ENCODE data around the gene AP5B1.

GRCh38 chr11:65770951-65771567 is 9.7 kb downstream of the AP5B1 start:
- no peak for TF ChIP-seq JUN (IDR thresholded peaks at IDR 0.05; ENCODE audit: low read depth, low read length)
- TF ChIP-seq CTCF (IDR thresholded peaks at IDR 0.05; ENCODE audit: control extremely low read depth in 1 of 3, insufficient read depth in 1 of 3, low read depth in 1 of 3, low read length in 3 of 3), result no peak
- no peak for TF ChIP-seq POLR2A (IDR thresholded peaks at IDR 0.05; ENCODE audit: control extremely low read depth in 1 of 2, low read depth in 2 of 2, low read length in 2 of 2)
- no peak for TF ChIP-seq EGR1 (IDR thresholded peaks at IDR 0.05; ENCODE audit: borderline replicate concordance, low read depth, low read length)
